ENCODE results near the gene ABI3BP.

ABI3BP gene

DNA sequence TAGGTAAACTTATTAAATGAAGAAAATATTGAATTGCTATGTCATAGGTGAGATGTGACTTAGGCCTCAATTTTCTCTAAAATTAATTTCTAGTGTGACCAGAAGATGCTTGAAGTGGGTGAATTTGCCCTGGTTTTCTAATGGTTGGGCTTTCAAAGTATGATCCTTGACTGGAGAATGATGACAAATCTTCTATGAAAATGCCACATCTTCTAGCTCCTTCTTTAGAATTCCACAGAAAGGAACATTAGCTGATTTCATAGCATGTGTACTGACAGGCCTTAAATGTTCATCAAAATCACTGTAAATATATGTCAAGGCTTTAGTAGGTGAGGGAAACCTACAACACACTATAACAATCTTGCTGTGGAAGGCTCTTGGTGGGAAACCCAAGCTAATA, 8.9 kb downstream of the ABI3BP start:
- no peaks in the 10 kb centered on the region for H3K9me3 ChIP-seq (ENCODE audit: control insufficient read depth in 1 of 2, low read length in 2 of 2)
- no peak overlapping the region for H3K4me3 ChIP-seq (ENCODE audit: low read depth in 1 of 2, low read length in 2 of 2)
- H3K4me1 ChIP-seq (ENCODE audit: control insufficient read depth in 1 of 2, insufficient read depth in 2 of 2, low read length in 2 of 2), result peaks cover 0 to 11% of the 10 kb centered on the region in 2 donors
- H3K36me3 ChIP-seq (ENCODE audit: control insufficient read depth in 1 of 2, insufficient read depth in 2 of 2, low read length in 2 of 2), result no peaks in the 10 kb centered on the region
- H3K27me3 ChIP-seq (ENCODE audit: low read depth, low read length), result no peaks in the 10 kb centered on the region
- no peak overlapping the region for H3K27ac ChIP-seq (ENCODE audit: low read length)

DNA sequence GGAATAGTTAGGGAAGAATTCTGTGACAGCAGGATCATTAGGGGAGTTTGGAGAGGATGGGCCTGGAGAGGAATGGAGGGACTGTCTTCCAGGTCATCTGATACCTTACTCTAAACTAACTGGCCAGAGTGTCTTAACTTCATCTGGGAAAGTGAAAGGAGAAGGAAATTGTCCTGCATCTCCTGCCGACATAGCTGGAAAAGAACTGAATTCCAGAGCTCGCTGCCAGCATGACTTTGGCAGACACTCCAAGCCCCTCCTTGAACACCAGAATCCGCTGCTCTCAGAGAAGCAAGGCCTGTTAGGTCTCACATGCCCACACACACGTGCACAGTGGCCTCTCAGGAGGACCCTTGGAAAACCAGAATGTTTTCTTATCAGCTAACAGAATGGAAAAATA, 10.5 kb downstream of the ABI3BP start:
- peaks cover 0 to 18% of the 10 kb centered on the region in 2 donors for H3K4me1 ChIP-seq (ENCODE audit: control insufficient read depth in 1 of 2, insufficient read depth in 2 of 2, low read length in 2 of 2)
- H3K27me3 ChIP-seq (ENCODE audit: low read depth, low read length), result no peaks in the 10 kb centered on the region
- H3K27ac ChIP-seq (ENCODE audit: low read length), result peak overlapping the region; percentile 42
- H3K36me3 ChIP-seq (ENCODE audit: control insufficient read depth in 1 of 2, insufficient read depth in 2 of 2, low read length in 2 of 2), result no peaks in the 10 kb centered on the region
- H3K4me3 ChIP-seq (ENCODE audit: low read depth in 1 of 2, low read length in 2 of 2), result peak overlapping the region; percentile 31 to 36
- H3K9me3 ChIP-seq (ENCODE audit: control insufficient read depth in 1 of 2, low read length in 2 of 2), result no peaks in the 10 kb centered on the region

DNA sequence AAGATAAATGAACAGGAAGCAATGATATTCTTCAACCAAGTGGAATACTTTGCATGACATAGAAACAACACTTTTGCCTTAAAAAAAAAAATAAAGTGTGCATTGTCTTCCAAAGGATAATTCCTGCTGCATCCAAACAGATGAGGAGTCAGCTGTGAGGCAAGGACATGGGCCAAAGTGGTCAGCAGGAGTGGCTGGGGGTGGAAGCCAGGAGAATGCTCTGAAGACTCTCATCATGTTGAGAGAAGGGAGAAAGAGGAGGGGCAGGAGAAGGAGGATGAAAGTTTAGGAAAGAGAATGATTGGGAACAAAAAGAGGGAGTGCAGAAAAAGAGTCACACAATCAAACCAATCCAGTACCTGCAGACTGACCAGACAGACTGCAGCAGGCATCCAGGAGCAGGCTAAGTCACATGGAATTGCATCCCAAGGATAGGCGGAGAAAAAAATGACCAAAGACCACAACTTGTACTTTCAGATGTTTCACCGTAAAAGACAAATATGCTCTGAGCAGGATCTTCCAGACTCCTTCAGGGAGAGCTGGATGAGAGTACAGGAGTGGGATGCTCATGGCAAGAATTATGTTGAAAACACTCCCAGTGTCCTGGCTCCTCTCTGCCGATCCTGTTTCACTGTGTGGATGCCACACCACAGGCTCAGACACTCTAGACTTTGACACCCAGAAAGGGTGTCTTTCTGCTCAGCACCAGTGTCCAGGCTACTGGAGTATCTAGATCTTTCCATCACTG, 11.9 kb downstream of the ABI3BP start:
- H3K4me3 ChIP-seq (ENCODE audit: low read depth in 1 of 2, low read length in 2 of 2), result no peak overlapping the region
- no peaks in the 10 kb centered on the region for H3K9me3 ChIP-seq (ENCODE audit: control insufficient read depth in 1 of 2, low read length in 2 of 2)
- H3K4me1 ChIP-seq (ENCODE audit: control insufficient read depth in 1 of 2, insufficient read depth in 2 of 2, low read length in 2 of 2), result peaks cover 0 to 18% of the 10 kb centered on the region in 2 donors
- H3K27me3 ChIP-seq (ENCODE audit: low read depth, low read length), result no peaks in the 10 kb centered on the region
- H3K36me3 ChIP-seq (ENCODE audit: control insufficient read depth in 1 of 2, insufficient read depth in 2 of 2, low read length in 2 of 2), result no peaks in the 10 kb centered on the region
- no peak overlapping the region for H3K27ac ChIP-seq (ENCODE audit: low read length)

DNA sequence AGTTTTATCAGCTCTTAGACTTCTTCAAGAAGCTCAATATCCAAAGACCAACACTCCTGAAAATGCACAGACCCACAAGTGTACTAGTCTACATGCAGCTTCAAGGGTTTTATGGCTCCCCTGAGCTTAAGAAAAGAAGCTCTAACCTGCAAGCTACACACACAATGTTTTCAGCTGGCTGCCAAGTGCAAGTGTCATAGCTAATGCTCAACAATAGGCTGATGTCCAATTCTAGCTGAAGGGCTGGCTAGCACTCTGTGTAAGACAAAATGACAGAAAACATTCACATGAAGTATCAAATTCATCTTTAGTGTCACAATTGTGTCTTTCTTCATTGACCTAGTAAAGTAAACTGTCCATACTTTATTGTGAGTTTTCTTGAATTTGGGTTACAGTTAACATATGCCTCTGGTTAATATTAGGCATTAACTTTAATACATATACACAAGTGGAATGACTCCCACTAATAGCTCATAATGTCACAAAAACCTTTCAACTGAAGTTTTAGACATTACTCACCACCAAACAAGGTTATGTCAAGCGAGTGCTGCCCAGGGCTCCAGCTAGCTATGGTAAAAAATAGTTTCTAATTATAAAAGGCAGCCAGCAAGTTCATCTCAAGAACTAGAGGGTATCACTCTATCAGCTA, 15.1 kb downstream of the ABI3BP start:
- no peak overlapping the region for H3K4me3 ChIP-seq (ENCODE audit: low read depth in 1 of 2, low read length in 2 of 2)
- H3K27ac ChIP-seq (ENCODE audit: low read length), result peak overlapping the region; percentile 4
- no peaks in the 10 kb centered on the region for H3K9me3 ChIP-seq (ENCODE audit: control insufficient read depth in 1 of 2, low read length in 2 of 2)
- no peaks in the 10 kb centered on the region for H3K27me3 ChIP-seq (ENCODE audit: low read depth, low read length)
- H3K4me1 ChIP-seq (ENCODE audit: control insufficient read depth in 1 of 2, insufficient read depth in 2 of 2, low read length in 2 of 2), result peaks cover 0 to 30% of the 10 kb centered on the region in 2 donors
- H3K36me3 ChIP-seq (ENCODE audit: control insufficient read depth in 1 of 2, insufficient read depth in 2 of 2, low read length in 2 of 2), result no peaks in the 10 kb centered on the region

DNA sequence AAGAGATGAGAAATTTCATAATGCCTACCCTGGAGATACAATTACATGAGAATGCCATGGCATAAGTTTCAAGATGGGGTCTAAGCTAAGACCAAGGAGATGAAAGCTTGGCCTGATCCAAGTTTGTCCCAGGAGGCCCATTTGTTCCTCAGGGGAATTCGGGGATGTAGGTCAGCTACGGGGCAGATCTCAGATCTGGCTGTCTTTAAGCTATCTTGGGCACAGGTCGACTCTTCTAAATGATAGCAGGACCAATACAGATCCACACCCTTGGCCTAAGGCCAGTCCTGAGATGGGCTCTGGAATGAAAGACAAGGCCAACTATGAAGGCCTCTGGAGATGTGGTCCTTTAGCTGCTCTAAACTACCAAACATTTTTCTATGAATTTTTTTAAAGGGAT, 16.6 kb downstream of the ABI3BP start:
- no peak overlapping the region for H3K27ac ChIP-seq (ENCODE audit: low read length)
- peaks cover 0 to 40% of the 10 kb centered on the region in 2 donors for H3K4me1 ChIP-seq (ENCODE audit: control insufficient read depth in 1 of 2, insufficient read depth in 2 of 2, low read length in 2 of 2)

DNA sequence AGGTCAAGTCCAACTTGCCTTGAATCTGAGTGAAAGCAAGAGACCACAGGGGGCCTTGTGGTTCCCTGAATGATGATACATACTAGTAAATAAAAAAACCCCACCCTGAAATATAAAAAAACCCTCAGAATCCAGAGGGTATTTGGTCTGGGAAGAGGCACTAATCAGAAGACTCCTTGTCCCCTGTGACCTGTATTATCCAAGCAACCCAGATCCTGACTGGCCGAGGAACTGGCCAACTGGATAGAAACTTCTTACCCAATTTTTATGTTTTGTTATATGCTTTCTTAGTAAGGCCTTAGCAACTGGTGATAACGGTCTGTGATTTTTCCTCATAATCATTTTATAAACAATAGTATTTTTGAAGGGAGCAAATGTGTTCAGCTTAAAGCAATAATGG, 17.5 kb downstream of the ABI3BP start:
- Histone ChIP-seq H3K27me3 (ENCODE audit: low read depth, low read length) (no peaks in the 10 kb centered on the region), H3K36me3 (ENCODE audit: control insufficient read depth in 1 of 2, insufficient read depth in 2 of 2, low read length in 2 of 2) (no peaks in the 10 kb centered on the region), H3K4me1 (ENCODE audit: control insufficient read depth in 1 of 2, insufficient read depth in 2 of 2, low read length in 2 of 2) (peaks cover 0 to 41% of the 10 kb centered on the region in 2 donors), H3K9me3 (ENCODE audit: control insufficient read depth in 1 of 2, low read length in 2 of 2) (no peaks in the 10 kb centered on the region), H3K27ac (ENCODE audit: low read length) (no peak overlapping the region), H3K4me3 (ENCODE audit: low read depth in 1 of 2, low read length in 2 of 2) (no peak overlapping the region)

More for the DNA sequence above, 16.6 kb downstream of the ABI3BP start:
- Histone ChIP-seq H3K4me3 (ENCODE audit: low read depth in 1 of 2, low read length in 2 of 2) (no peak overlapping the region), H3K36me3 (ENCODE audit: control insufficient read depth in 1 of 2, insufficient read depth in 2 of 2, low read length in 2 of 2) (no peaks in the 10 kb centered on the region), H3K9me3 (ENCODE audit: control insufficient read depth in 1 of 2, low read length in 2 of 2) (no peaks in the 10 kb centered on the region), H3K27me3 (ENCODE audit: low read depth, low read length) (no peaks in the 10 kb centered on the region)

DNA sequence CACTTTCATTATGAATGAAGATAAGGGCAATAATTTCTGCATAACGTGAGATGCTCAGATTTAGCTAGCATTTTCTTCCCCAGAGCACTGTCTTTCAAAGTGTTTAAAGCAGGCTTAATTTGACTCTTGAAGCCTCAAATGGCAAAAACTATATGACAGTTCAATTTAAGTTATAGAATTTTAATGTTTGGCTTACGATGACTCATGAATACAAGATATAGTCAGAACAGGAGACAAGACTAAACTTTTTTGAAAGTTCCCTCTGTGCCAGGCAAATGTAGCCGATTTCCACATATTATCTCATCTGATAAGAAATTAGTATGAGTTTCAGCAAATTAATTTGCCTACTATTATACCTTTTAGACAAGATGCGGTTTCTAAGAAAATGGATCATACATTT, 19.6 kb downstream of the ABI3BP start:
- H3K27ac ChIP-seq (ENCODE audit: low read length), result no peak overlapping the region
- H3K4me3 ChIP-seq (ENCODE audit: low read depth in 1 of 2, low read length in 2 of 2), result no peak overlapping the region

DNA sequence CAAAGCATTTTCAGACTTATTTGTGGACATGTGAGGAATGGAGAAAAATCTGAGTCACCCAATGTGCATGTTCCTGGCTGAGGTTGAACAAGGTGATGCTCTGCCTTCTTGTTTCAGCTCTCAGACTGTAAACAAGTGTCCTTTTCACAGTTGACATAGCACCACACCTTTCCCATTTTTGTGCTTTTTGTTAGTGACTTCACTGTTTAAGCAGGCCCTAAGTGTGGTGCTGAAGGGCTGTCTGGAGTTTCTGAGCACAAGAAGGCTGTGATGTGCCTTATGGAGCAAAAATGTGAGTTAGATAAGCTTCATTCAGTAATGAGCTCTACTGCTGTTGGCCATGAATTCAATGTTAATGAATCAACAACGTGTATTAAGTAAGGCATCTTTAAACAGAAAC, 20.4 kb downstream of the ABI3BP start:
- Histone ChIP-seq H3K27me3 (ENCODE audit: low read depth, low read length) (no peaks in the 10 kb centered on the region), H3K4me3 (ENCODE audit: low read depth in 1 of 2, low read length in 2 of 2) (no peak overlapping the region), H3K4me1 (ENCODE audit: control insufficient read depth in 1 of 2, insufficient read depth in 2 of 2, low read length in 2 of 2) (peaks cover 0 to 33% of the 10 kb centered on the region in 2 donors), H3K27ac (ENCODE audit: low read length) (no peak overlapping the region), H3K36me3 (ENCODE audit: control insufficient read depth in 1 of 2, insufficient read depth in 2 of 2, low read length in 2 of 2) (no peaks in the 10 kb centered on the region), H3K9me3 (ENCODE audit: control insufficient read depth in 1 of 2, low read length in 2 of 2) (no peaks in the 10 kb centered on the region)

More for the DNA sequence above, 19.6 kb downstream of the ABI3BP start:
- Histone ChIP-seq H3K9me3 (ENCODE audit: control insufficient read depth in 1 of 2, low read length in 2 of 2) (no peaks in the 10 kb centered on the region), H3K27me3 (ENCODE audit: low read depth, low read length) (no peaks in the 10 kb centered on the region), H3K36me3 (ENCODE audit: control insufficient read depth in 1 of 2, insufficient read depth in 2 of 2, low read length in 2 of 2) (no peaks in the 10 kb centered on the region), H3K4me1 (ENCODE audit: control insufficient read depth in 1 of 2, insufficient read depth in 2 of 2, low read length in 2 of 2) (peaks cover 0 to 37% of the 10 kb centered on the region in 2 donors)

DNA sequence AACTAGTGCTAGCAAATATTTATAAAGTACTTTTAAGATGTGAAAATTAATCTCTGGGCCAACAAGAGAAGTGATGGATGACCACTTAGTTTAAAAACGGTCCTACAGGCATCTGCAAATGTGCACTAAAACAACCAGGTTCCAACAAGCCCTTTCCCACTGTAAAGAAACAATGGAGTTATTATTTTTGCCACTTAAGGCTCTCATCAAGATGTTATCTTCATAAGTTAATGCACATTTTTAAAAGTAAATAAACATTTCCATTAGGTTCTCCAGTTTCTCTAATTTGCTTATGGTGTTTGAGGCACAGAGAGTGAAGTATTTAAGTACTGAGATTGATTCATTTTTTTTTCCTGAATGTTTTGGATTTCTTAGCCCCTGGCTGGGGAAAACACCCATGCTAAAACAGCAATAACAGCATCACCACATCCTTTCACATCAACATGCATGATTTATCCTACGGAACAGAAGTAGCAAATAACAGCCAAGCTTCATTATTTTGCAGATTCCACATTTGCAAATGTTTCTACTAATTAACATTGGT, 20.8 kb downstream of the ABI3BP start:
- H3K27ac ChIP-seq (ENCODE audit: low read length), result no peak overlapping the region
- no peak overlapping the region for H3K4me3 ChIP-seq (ENCODE audit: low read depth in 1 of 2, low read length in 2 of 2)
- H3K36me3 ChIP-seq (ENCODE audit: control insufficient read depth in 1 of 2, insufficient read depth in 2 of 2, low read length in 2 of 2), result no peaks in the 10 kb centered on the region
- no peaks in the 10 kb centered on the region for H3K9me3 ChIP-seq (ENCODE audit: control insufficient read depth in 1 of 2, low read length in 2 of 2)
- H3K27me3 ChIP-seq (ENCODE audit: low read depth, low read length), result no peaks in the 10 kb centered on the region
- peaks cover 0 to 33% of the 10 kb centered on the region in 2 donors for H3K4me1 ChIP-seq (ENCODE audit: control insufficient read depth in 1 of 2, insufficient read depth in 2 of 2, low read length in 2 of 2)

DNA sequence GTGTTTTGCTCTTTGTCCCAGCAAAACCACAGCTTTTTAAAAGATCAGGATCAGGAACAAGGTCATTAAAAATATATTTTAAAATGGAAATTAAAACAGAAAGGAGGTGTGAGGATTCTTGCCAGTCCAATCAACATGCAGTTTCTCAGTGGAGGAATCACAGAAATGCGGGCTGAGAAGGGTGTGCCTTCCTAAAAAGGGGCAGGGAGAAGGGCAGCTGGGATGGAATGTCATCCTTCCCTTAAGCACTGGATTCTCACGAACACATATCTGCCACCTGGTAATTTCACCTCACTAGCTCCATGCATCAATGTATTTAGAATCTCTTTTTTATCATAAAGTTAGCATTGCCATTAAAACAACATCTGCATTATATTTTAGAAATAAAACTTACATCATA, 21.4 kb downstream of the ABI3BP start:
- H3K27me3 ChIP-seq (ENCODE audit: low read depth, low read length), result no peaks in the 10 kb centered on the region
- no peaks in the 10 kb centered on the region for H3K36me3 ChIP-seq (ENCODE audit: control insufficient read depth in 1 of 2, insufficient read depth in 2 of 2, low read length in 2 of 2)
- H3K27ac ChIP-seq (ENCODE audit: low read length), result no peak overlapping the region
- H3K4me1 ChIP-seq (ENCODE audit: control insufficient read depth in 1 of 2, insufficient read depth in 2 of 2, low read length in 2 of 2), result peaks cover 0 to 33% of the 10 kb centered on the region in 2 donors
- H3K9me3 ChIP-seq (ENCODE audit: control insufficient read depth in 1 of 2, low read length in 2 of 2), result no peaks in the 10 kb centered on the region
- H3K4me3 ChIP-seq (ENCODE audit: low read depth in 1 of 2, low read length in 2 of 2), result no peak overlapping the region

DNA sequence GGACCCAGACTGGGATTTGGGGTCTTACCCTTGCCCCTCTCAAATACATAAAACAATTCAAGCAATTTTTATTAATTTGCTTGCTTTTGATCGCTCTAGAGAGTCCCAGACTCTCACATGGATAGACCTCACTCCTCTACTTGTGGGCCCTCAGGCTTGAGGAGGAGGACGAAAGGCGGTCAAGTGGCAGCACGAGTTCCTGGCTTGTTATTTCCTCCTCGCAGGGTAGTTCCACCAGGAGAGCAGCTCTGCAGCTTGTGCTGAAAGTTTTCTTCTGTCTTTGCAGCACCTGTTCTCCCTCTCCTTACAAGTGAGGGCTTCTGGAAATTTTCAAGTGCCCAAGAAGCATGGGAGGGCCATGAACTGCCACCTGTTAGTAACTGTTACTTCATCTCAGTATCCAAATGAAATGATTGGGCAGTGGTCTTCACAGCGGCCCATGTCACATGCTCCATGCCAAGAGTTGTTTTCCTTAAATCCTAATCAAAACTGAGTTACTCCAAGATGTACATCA, 22.7 kb downstream of the ABI3BP start:
- H3K4me1 ChIP-seq (ENCODE audit: control insufficient read depth in 1 of 2, insufficient read depth in 2 of 2, low read length in 2 of 2), result peaks cover 0 to 33% of the 10 kb centered on the region in 2 donors
- no peaks in the 10 kb centered on the region for H3K36me3 ChIP-seq (ENCODE audit: control insufficient read depth in 1 of 2, insufficient read depth in 2 of 2, low read length in 2 of 2)
- H3K9me3 ChIP-seq (ENCODE audit: control insufficient read depth in 1 of 2, low read length in 2 of 2), result no peaks in the 10 kb centered on the region
- H3K4me3 ChIP-seq (ENCODE audit: low read depth in 1 of 2, low read length in 2 of 2), result no peak overlapping the region
- no peak overlapping the region for H3K27ac ChIP-seq (ENCODE audit: low read length)
- no peaks in the 10 kb centered on the region for H3K27me3 ChIP-seq (ENCODE audit: low read depth, low read length)
